Activated T-cell treated with anti-CD3 and anti-CD28 coated beads, Interleukin-2, amount 50 U/mL, for 72 hours (primary cell): ENCODE data around the gene TEX12. TPM values are rescaled to one million over a fixed set of nuclear protein-coding genes. Genes with fewer than 3 reads are reported as not detected.

ENCODE experiments used
- ATAC-seq, 2 donors: fragments of 150-1000 bp; cut with Tn5 transposase; replicated peaks in 1 of 2; 2 replicates each; pipeline ENCODE4 v1.10.0; 2021; ENCODE audit warnings: moderate library complexity in 2 of 2, mild to moderate bottlenecking in 1 of 2
- DNase-seq, 2 donors: peaks; one replicate each; pipeline ENCODE4 v3.0.0; 2021 to 2022; ENCODE audit warnings: mixed read lengths in 1 of 2
- H3K27ac Mint-ChIP-seq: one replicate; pipeline ENCODE4 v1.8.0; 2022; ENCODE audit warnings: mild to moderate bottlenecking, moderate library complexity, mixed read lengths
- H3K27me3 Mint-ChIP-seq: one replicate; pipeline ENCODE4 v1.8.0; 2022; ENCODE audit warnings: low read depth, mixed read lengths
- H3K36me3 Mint-ChIP-seq, 2 donors: one replicate each; pipeline ENCODE4 v1.8.0; 2022; ENCODE audit warnings: mixed read lengths in 2 of 2, mild to moderate bottlenecking in 1 of 2; ENCODE audit not compliant: insufficient read depth in 2 of 2
- H3K4me1 Mint-ChIP-seq: one replicate; pipeline ENCODE4 v1.8.0; 2022; ENCODE audit warnings: low read depth, mixed read lengths
- H3K4me3 Mint-ChIP-seq, 2 donors: one replicate each; pipeline ENCODE4 v1.8.0; 2022; ENCODE audit warnings: mild to moderate bottlenecking in 2 of 2, mixed read lengths in 2 of 2, moderate library complexity in 2 of 2
- H3K9me3 Mint-ChIP-seq, 2 donors: one replicate each; pipeline ENCODE4 v1.8.0; 2022; ENCODE audit warnings: mixed read lengths in 2 of 2
- total RNA-seq, 2 donors: library from RNA; stranded (reverse); gene quantifications; one replicate each; pipeline ENCODE4 v1.2.3, GENCODE V29; 2022

TEX12 gene, protein sequence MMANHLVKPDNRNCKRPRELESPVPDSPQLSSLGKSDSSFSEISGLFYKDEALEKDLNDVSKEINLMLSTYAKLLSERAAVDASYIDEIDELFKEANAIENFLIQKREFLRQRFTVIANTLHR
- total RNA-seq = under 1 TPM in 1 of 2 donors, not detected in 1; 0.32 TPM

DNA sequence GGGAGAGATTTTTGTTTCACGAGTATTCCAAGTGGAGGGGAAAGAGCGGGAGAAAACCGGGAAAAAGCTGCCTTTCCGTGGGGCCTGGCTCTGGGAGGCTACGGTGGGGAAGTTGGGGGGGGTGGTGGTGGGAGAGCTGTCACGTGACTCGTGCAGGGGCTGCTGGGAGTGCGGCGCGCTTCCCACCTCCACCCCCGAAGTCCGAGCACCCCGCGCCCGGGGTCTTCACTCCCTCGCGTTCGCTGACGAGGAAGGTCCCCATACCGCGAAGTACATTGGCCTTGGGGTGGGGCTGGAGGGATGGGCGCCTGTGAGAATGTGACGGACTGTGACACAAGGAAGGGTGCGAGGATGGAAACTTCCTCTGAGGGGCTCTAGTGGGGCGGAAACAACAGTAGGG lies at the start of gene TEX12:
Gene TEX12 (plus strand): TSS at position 228 of the 400 bp plus-strand sequence. CDS start 1,897 bp downstream, outside the sequence.
- Mint-ChIP-seq H3K27ac (no peak within 1 kb of the TSS), H3K27me3 (peaks cover 35% of the 10 kb centered on the region), H3K36me3 (no peaks in the 10 kb centered on the region), H3K9me3 (no peaks in the 10 kb centered on the region), H3K4me1 (peaks cover 8% of the 10 kb centered on the region), H3K4me3 (no peak within 1 kb of the TSS)
- ATAC-seq = no peak
- no peak for DNase-seq

GRCh38 chr11:112118176-112118575 lies 49.0 kb upstream of the TEX12 start:
- DNase-seq (no peak), ATAC-seq (no peak)
- Mint-ChIP-seq H3K4me1 (peaks cover 14% of the 10 kb centered on the region), H3K4me3 (no peak overlapping the region), H3K9me3 (no peaks in the 10 kb centered on the region), H3K36me3 (no peaks in the 10 kb centered on the region), H3K27me3 (no peaks in the 10 kb centered on the region), H3K27ac (no peak overlapping the region)

DNA sequence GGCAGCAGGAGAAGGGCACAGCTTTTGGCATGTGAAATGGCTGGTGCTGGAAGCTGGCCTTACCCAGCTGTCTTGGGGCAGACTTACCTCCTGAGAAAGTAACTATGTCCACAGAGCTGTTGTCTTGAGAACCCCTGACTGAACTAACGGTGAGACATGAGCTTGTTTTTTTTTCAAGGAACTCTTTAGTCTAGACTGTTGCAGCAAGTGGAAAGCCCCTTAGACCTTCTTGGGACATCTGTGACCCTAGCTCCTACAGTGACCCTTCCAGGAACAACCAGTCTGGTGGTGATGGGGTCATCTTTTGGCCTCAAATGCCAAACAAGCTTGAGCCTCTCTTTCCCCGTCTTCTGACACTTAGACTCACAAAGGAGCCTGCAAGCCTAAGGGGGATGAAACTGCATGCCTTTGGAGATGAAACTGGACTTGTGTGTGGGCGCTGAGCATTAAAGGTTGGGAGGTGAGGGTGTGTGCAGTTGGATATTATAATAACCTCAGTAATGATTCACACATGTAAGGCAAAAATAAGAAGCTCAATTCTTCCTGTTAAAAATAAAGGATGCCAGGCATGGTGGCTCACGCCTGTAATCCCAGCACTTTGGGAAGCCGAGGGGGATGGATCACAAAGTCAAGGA lies 45.1 kb upstream of the TEX12 start:
- H3K27ac Mint-ChIP-seq = no peak overlapping the region
- ATAC-seq = no peak
- H3K36me3 Mint-ChIP-seq = no peaks in the 10 kb centered on the region
- no peak overlapping the region for H3K4me3 Mint-ChIP-seq
- peaks cover 14% of the 10 kb centered on the region for H3K4me1 Mint-ChIP-seq
- no peak for DNase-seq
- no peaks in the 10 kb centered on the region for H3K9me3 Mint-ChIP-seq
- no peaks in the 10 kb centered on the region for H3K27me3 Mint-ChIP-seq

DNA sequence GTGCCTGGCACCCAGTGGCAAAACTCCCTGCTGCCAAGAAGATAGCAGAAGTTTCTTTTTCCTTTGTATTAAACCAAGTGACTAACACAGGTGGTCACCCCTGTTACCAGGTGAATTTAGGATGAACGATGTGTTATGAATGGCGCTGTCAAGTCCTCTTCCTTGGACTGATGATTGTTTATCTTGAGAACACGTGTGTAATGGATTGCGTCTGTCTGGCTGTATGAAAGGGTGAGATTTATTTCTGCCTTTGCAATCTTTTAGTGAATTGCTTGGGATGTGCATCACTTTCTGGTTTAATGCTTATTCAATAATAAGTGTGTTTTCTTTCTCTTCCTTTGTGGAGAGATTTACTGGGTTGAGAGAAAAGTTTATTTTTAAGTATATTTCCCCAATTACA lies 44.0 kb upstream of the TEX12 start:
- Mint-ChIP-seq H3K4me1 (peaks cover 14% of the 10 kb centered on the region), H3K4me3 (no peak overlapping the region), H3K9me3 (no peaks in the 10 kb centered on the region), H3K27ac (no peak overlapping the region), H3K27me3 (no peaks in the 10 kb centered on the region), H3K36me3 (no peaks in the 10 kb centered on the region)
- DNase-seq = no peak
- ATAC-seq = no peak

DNA sequence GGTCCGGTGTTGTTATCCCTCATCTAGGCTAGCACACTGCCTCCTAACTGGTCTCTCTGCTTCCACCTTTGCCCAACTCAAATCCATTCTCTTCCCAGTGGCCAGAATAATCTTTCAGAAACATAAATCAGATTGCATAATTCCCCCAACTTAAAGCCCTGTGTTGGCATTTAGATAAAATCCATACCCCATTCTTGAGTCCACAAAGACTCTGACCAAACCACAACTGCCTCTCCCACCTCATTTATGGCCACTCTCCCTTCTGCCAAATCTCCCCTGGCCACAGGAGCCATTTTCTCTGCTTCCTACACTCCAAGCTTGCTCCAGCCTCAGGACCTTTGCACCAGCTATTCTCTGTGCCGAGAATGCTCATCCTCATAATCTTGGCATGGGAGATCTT lies 40.1 kb upstream of the TEX12 start:
- H3K4me3 Mint-ChIP-seq = no peak overlapping the region

GRCh38 chr11:112128483-112129121 lies 38.6 kb upstream of the TEX12 start:
- Mint-ChIP-seq H3K27me3 (no peaks in the 10 kb centered on the region), H3K36me3 (no peaks in the 10 kb centered on the region), H3K27ac (no peak overlapping the region), H3K4me1 (no peaks in the 10 kb centered on the region), H3K4me3 (no peak overlapping the region), H3K9me3 (no peaks in the 10 kb centered on the region)
- no peak for DNase-seq
- ATAC-seq = no peak

More for the DNA sequence above, 40.1 kb upstream of the TEX12 start:
- H3K9me3 Mint-ChIP-seq = no peaks in the 10 kb centered on the region
- no peaks in the 10 kb centered on the region for H3K4me1 Mint-ChIP-seq
- H3K27ac Mint-ChIP-seq = no peak overlapping the region
- no peak for ATAC-seq
- H3K27me3 Mint-ChIP-seq = no peaks in the 10 kb centered on the region
- H3K36me3 Mint-ChIP-seq = no peaks in the 10 kb centered on the region
- no peak for DNase-seq

GRCh38 chr11:112129656-112130055 lies 37.5 kb upstream of the TEX12 start:
- Mint-ChIP-seq H3K4me1 (no peaks in the 10 kb centered on the region), H3K36me3 (no peaks in the 10 kb centered on the region), H3K27me3 (no peaks in the 10 kb centered on the region), H3K4me3 (no peak overlapping the region), H3K9me3 (no peaks in the 10 kb centered on the region), H3K27ac (no peak overlapping the region)
- DNase-seq = no peak
- no peak for ATAC-seq

GRCh38 chr11:112132737-112133136 lies 34.4 kb upstream of the TEX12 start:
- H3K36me3 Mint-ChIP-seq = no peaks in the 10 kb centered on the region
- H3K27ac Mint-ChIP-seq = no peak overlapping the region
- no peaks in the 10 kb centered on the region for H3K27me3 Mint-ChIP-seq
- no peaks in the 10 kb centered on the region for H3K9me3 Mint-ChIP-seq
- no peak for ATAC-seq
- no peak overlapping the region for H3K4me3 Mint-ChIP-seq
- DNase-seq = no peak
- H3K4me1 Mint-ChIP-seq = no peaks in the 10 kb centered on the region

- Mint-ChIP-seq H3K27ac (no peak overlapping the region), H3K36me3 (no peaks in the 10 kb centered on the region), H3K9me3 (no peaks in the 10 kb centered on the region), H3K27me3 (no peaks in the 10 kb centered on the region), H3K4me3 (no peak overlapping the region), H3K4me1 (no peaks in the 10 kb centered on the region)
- DNase-seq (no peak), ATAC-seq (no peak)
These were observed 32.7 kb upstream of the TEX12 start for GRCh38 chr11:112134473-112134872.

DNA sequence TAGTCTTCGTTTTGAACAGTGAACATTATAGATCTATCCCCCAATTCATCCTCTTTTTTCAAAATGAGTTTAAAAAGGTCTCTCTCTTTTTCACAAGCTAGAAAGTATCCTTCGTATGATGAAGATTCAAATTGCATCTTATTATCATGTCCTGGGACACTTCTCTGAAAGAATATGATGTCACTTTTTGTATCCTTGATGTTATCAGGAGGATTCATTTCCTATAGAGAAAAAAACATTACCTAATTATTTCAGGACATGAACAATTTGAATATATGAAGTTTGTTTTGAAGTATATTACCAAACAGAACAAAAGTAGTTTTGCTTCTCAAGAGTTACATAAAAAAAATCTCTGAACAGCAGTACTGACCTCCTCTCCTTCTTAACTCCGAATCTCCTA lies 23.6 kb upstream of the TEX12 start:
- peaks cover 0 to 4% of the 10 kb centered on the region in 2 donors for H3K9me3 Mint-ChIP-seq
- H3K4me3 Mint-ChIP-seq = no peak overlapping the region
- no peak overlapping the region for H3K27ac Mint-ChIP-seq
- DNase-seq (no peak), ATAC-seq (no peak)
- no peaks in the 10 kb centered on the region for H3K27me3 Mint-ChIP-seq
- H3K4me1 Mint-ChIP-seq = no peaks in the 10 kb centered on the region
- peaks cover 3% of the 10 kb centered on the region in 2 donors for H3K36me3 Mint-ChIP-seq

GRCh38 chr11:112150517-112150916 lies 16.7 kb upstream of the TEX12 start:
- no peak overlapping the region for H3K27ac Mint-ChIP-seq
- H3K36me3 Mint-ChIP-seq = no peaks in the 10 kb centered on the region
- no peak overlapping the region for H3K4me3 Mint-ChIP-seq
- ATAC-seq (no peak), DNase-seq (no peak)
- H3K4me1 Mint-ChIP-seq = no peaks in the 10 kb centered on the region
- no peaks in the 10 kb centered on the region for H3K9me3 Mint-ChIP-seq
- H3K27me3 Mint-ChIP-seq = no peaks in the 10 kb centered on the region

DNA sequence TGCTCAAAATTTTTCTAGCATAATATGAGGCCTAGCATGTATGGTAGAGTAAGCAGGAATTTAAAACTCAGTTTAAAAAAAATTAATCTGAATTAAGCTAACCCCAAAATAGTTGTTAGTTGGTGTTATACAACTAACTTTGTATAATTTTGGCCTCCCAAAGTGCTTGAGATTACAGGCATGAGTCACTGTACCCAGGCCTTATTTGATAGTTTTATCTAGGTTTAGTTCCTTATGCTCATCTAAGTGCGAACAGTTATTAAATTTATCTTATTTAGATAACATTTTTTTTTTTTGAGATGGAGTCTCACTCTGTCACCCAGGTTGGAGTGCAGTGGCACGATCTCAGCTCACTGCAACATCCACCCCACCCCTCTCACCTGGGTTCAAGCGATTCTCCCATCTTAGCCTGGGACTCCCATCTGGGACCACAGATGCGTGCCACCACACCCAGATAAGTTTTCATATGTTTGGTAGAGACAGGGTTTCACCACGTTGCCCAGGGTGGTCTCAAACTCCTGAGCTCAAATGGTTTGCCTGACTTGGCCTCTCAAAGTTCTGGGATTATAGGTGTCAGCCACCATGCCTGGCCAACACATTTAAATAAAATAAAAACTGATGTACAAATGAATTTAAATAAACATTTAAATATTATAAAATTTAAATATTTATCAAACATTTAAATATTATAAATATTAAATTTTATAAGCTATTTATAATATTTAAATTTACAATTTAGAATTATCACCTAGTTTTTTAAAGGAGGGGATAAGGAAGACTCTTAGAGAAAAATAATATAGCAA lies 10.8 kb upstream of the TEX12 start:
- ATAC-seq = no peak
- H3K4me1 Mint-ChIP-seq = peaks cover 6% of the 10 kb centered on the region

More for the DNA sequence above, 10.8 kb upstream of the TEX12 start:
- Mint-ChIP-seq H3K27me3 (peaks cover 13% of the 10 kb centered on the region), H3K4me3 (no peak overlapping the region), H3K9me3 (no peaks in the 10 kb centered on the region), H3K36me3 (no peaks in the 10 kb centered on the region), H3K27ac (no peak overlapping the region)
- DNase-seq = no peak
